Fibroblast of peridontal ligament (primary cell): ENCODE results near the gene APOA1.
"Not testable (repeated sequence)": the region's sequence is repeated elsewhere in the genome, so short reads cannot be mapped to it uniquely, and the experiment has no call there.

ENCODE experiments used
- DNase-seq: peaks from one replicate; pipeline ENCODE4 v3.0.0-alpha.2; 2010; ENCODE audit errors: extremely low read depth

The APOA1 gene

GRCh38 chr11:116834535-116835041 is 2.8 kb downstream of the APOA1 start:
- not testable (repeated sequence) for DNase-seq

GRCh38 chr11:116833816-116834534 is 3.4 kb downstream of the APOA1 start:
- no peak for DNase-seq

GRCh38 chr11:116833491-116833815 is 4.0 kb downstream of the APOA1 start:
- DNase-seq, result no peak

- DNase-seq, result no peak
Observed at GRCh38 chr11:116832350-116833290, 4.8 kb downstream of the APOA1 start.

GRCh38 chr11:116831790-116832349 is 5.6 kb downstream of the APOA1 start:
- DNase-seq, result no peak

GRCh38 chr11:116830184-116830912 is 7.1 kb downstream of the APOA1 start:
- no peak for DNase-seq

- DNase-seq, result peak; percentile 24
Observed at GRCh38 chr11:116829525-116830183, 7.8 kb downstream of the APOA1 start, which contains the start of gene APOC3. Gene APOC3 (plus strand): TSS chr11:116829907. CDS start chr11:116830583, 676 bp downstream.

- DNase-seq, result no peak
Observed at GRCh38 chr11:116828632-116829524, 8.5 kb downstream of the APOA1 start.

- no peak for DNase-seq
Observed at GRCh38 chr11:116827461-116827860, 10.0 kb downstream of the APOA1 start.

GRCh38 chr11:116826751-116827431 is 10.5 kb downstream of the APOA1 start:
- no peak for DNase-seq

GRCh38 chr11:116825854-116826750 is 11.3 kb downstream of the APOA1 start:
- DNase-seq, result no peak

GRCh38 chr11:116825434-116825833 is 12.0 kb downstream of the APOA1 start:
- no peak for DNase-seq

- DNase-seq, result no peak
Observed at GRCh38 chr11:116823031-116823843, 14.2 kb downstream of the APOA1 start, which contains the start of gene APOA4. Gene APOA4 (minus strand): TSS chr11:116823304. CDS start chr11:116823191, 113 bp downstream.

- no peak for DNase-seq
Observed at GRCh38 chr11:116822575-116822974, 14.8 kb downstream of the APOA1 start.

- DNase-seq, result no peak
Observed at GRCh38 chr11:116821050-116821918, 16.1 kb downstream of the APOA1 start.

- no peak for DNase-seq
Observed at GRCh38 chr11:116819049-116819448, 18.4 kb downstream of the APOA1 start.
